GM12878 (cell line): ENCODE measurements around the gene CUL5. TPM values are rescaled to one million over a fixed set of nuclear protein-coding genes. Genes with fewer than 3 reads are reported as not detected.

ENCODE experiments used
- ATAC-seq: fragments of 200-7000 bp; cut with Tn5 transposase; 3 replicates; pipeline ENCODE4 v1.9.1; 2020; ENCODE audit warnings: mild to moderate bottlenecking, moderate library complexity
- BruUV-seq: library from RNA; stranded (reverse); fragments of 400-500 nt; replicated peaks from 2 replicates; lab custom pipeline; 2021; lab: Mats Ljungman, UMichigan
- CTCF ChIA-PET: fragments of 300-600 bp; sonication (Branson Sonifier 250); formaldehyde crosslinking; extraction: SDS; loops from one replicate; lab custom pipeline; 2021; ENCODE audit warnings: inconsistent platforms; lab: Yijun Ruan, JAX
- POLR2A ChIA-PET: fragments of 350-600 bp; formaldehyde crosslinking; extraction: SDS; loops from one replicate; lab custom pipeline; 2021; ENCODE audit warnings: inconsistent platforms; lab: Charles Lee
- RAD21 ChIA-PET: fragments of 300-600 bp; sonication (Branson Sonifier 250); formaldehyde crosslinking; loops from one replicate; lab custom pipeline; 2023; ENCODE audit warnings: antibody characterized with exemption; ENCODE audit not compliant: unreplicated experiment; lab: Charles Lee
- SMC1A ChIA-PET: fragments of 300-600 bp; sonication (Branson Sonifier 250); formaldehyde crosslinking; loops from one replicate; lab custom pipeline; 2023; ENCODE audit not compliant: unreplicated experiment, uncharacterized antibody; lab: Charles Lee
- DNase-seq: peaks from one replicate; pipeline ENCODE4 v3.0.0-alpha.2; 2011; ENCODE audit warnings: low read depth, low spot score
- FAIRE-seq: peaks from 3 replicates; lab custom pipeline; 2011; peaks lifted over from hg19 to GRCh38; lab: Jason Lieb, UNC
- H2AFZ ChIP-seq: 2 replicates; pipeline ENCODE4 v1.6.0; 2011; ENCODE audit warnings: low read depth, low read length, control low read depth; ENCODE audit not compliant: control insufficient read depth
- H3K27ac ChIP-seq: 2 replicates; pipeline ENCODE4 v1.5.1; 2011; ENCODE audit warnings: control low read depth; ENCODE audit not compliant: control insufficient read depth, insufficient read depth
- H3K27me3 ChIP-seq, 2 experiments: replicated peaks in 1 of 2; 2 replicates each; pipeline versions ENCODE4 v1.6.0 to v1.6.1; 2011; ENCODE audit warnings: low read length in 1 of 2; ENCODE audit not compliant: control insufficient read depth in 2 of 2, insufficient read depth in 2 of 2
- H3K36me3 ChIP-seq, 2 experiments: 2 replicates each; pipeline ENCODE4 v1.5.1; 2011; ENCODE audit warnings: low read length in 1 of 2; ENCODE audit not compliant: control insufficient read depth in 2 of 2, insufficient read depth in 2 of 2
- H3K4me1 ChIP-seq: 2 replicates; pipeline ENCODE4 v1.6.1; 2011; ENCODE audit warnings: mild to moderate bottlenecking, low read length, moderate library complexity, mixed read lengths; ENCODE audit not compliant: control insufficient read depth, insufficient read depth
- H3K4me2 ChIP-seq: 2 replicates; pipeline ENCODE4 v1.6.0; 2011; ENCODE audit warnings: control low read depth; ENCODE audit not compliant: control insufficient read depth, insufficient read depth
- H3K4me3 ChIP-seq: fragments of 200-600 bp; sonication (generic); 2 replicates; pipeline ENCODE4 v1.5.1; 2016
- H3K79me2 ChIP-seq: 2 replicates; pipeline ENCODE4 v1.6.0; 2011; ENCODE audit warnings: low read length; ENCODE audit not compliant: control insufficient read depth, insufficient read depth
- H3K9ac ChIP-seq: 2 replicates; pipeline ENCODE4 v1.8.0; 2011; ENCODE audit warnings: low read length, control low read depth, mixed read lengths; ENCODE audit not compliant: control insufficient read depth, insufficient read depth
- H3K9me3 ChIP-seq: replicated peaks from 3 replicates; pipeline ENCODE4 v1.5.1; 2011; ENCODE audit warnings: mild to moderate bottlenecking, low read length; ENCODE audit not compliant: control insufficient read depth, insufficient read depth
- H4K20me1 ChIP-seq: 2 replicates; pipeline ENCODE4 v1.6.0; 2011; ENCODE audit not compliant: control insufficient read depth, insufficient read depth
- JUNB ChIP-seq: IDR thresholded peaks from 2 replicates; pipeline ENCODE4 v1.6.1; 2016; ENCODE audit warnings: antibody characterized with exemption, mild to moderate bottlenecking
- SUZ12 ChIP-seq: fragments of 200-600 bp; sonication (generic); IDR thresholded peaks from one replicate; pipeline ENCODE4 v1.6.1; 2018; ENCODE audit warnings: antibody characterized with exemption, mild to moderate bottlenecking; ENCODE audit not compliant: unreplicated experiment
- WGBS: methylation state at CpG from one replicate; pipeline ENCODE4 v1.1.6; 2016; ENCODE audit warnings: low lambda C conversion rate; ENCODE audit not compliant: insufficient replicate concordance, insufficient coverage; ENCODE audit errors: missing lambda C conversion rate; 5-methylcytosine and 5-hydroxymethylcytosine counted together
- in situ Hi-C: fragments of 300-500 bp; cut with MboI; formaldehyde crosslinking; loops from 9 replicates; pipeline ENCODE4 v1.14.3; 2018; ENCODE audit warnings: mixed read lengths
- intact Hi-C: fragments of 100-400 bp; cut with micrococcal nuclease; formaldehyde crosslinking; loops from one replicate; pipeline ENCODE4 v1.14.2; 2022; ENCODE audit not compliant: unreplicated experiment
- polyA plus RNA-seq, 11 experiments: library from polyadenylated mRNA; depleted of rRNA in 4 of 11; unstranded in 6 of 11; stranded (reverse) in 5 of 11; fragments of >200 nt; fragmentation: Nextera tagmentation in 4 of 11; fragmentation: Illumina TruSeq in 1 of 11; extraction: Ambion mirVana in 4 of 11; extraction: Trizol in 1 of 11; gene quantifications; 1 replicate in 1 of 11; 2 replicates in 10 of 11; pipeline versions ENCODE4 v1.2.1 to v1.2.3, GENCODE V29; 2011 to 2016; ENCODE audit warnings: inconsistent platforms in 2 of 11, missing spikeins in 2 of 11, low read depth in 1 of 11
- total RNA-seq, 4 experiments: library from RNA; depleted of rRNA in 3 of 4; stranded (reverse); fragments of >200 nt in 3 of 4; fragmentation: Illumina TruSeq in 1 of 4; extraction: Trizol in 1 of 4; gene quantifications; 2 replicates each; pipeline versions ENCODE4 v1.2.1 to v1.2.3, GENCODE V29; 2013 to 2021
- TF ChIP-seq, protein P1 (sequence below): fragments of 450-650 bp; IDR thresholded peaks from 2 replicates; pipeline ENCODE4 v1.6.1; 2016; ENCODE audit warnings: mild to moderate bottlenecking
- TF ChIP-seq, protein P2 (sequence below): fragments of 450-650 bp; IDR thresholded peaks from 2 replicates; pipeline ENCODE4 v1.6.1; 2016; ENCODE audit warnings: mild to moderate bottlenecking, moderate library complexity, borderline replicate concordance

Gene CUL5
- total and polyA plus RNA-seq, 10 of the 15 experiments (the other 5 are each of a cell fraction or from before 2014, with no cell fraction given), result 9.1 to 37.6 (median 18.3) TPM

DNA sequence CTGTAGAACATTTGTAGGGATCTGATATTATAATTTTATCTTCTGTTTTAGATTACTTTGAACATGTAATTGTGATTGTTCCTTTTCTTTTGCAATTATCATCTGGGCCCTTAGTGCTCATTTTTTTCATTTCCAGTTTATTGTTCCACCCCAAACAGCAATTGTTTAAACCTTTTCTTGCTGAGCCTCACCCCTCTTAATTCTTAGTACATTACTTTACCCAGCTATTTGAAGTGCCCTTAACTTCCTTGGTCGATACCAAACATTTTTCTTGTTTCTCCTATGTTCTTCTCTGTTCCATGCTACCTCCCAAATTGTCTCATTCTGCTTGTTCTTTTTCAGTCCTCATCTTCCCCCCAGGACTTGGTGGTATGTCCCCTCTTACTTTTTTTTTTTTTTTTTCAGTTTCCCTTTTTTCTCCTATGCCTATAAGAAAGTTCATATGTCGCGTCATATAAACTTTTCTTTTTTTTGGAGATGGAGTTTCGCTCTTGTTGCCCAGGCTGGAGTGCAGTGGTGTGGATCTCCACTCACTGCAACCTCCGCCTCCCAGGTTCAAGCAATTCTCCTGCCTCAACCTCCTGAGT, 3.5 kb downstream of the CUL5 start:
- no peak overlapping the region for H3K27ac ChIP-seq
- peaks cover 86% of the 10 kb centered on the region for H3K79me2 ChIP-seq
- ATAC-seq, result no peak
- no peak overlapping the region for H2AFZ ChIP-seq
- POLR2A ChIA-PET, result interaction anchor here (1.1 kb wide), 1 partner anchor 113 kb away, joined by 3 read pairs; no protein-coding TSS in a partner anchor
- no peak overlapping the region for H3K9ac ChIP-seq
- no peaks in the 10 kb centered on the region; a peak in 3 of 4 replicates for H3K36me3 ChIP-seq
- peak overlapping the region; percentile 49 for H3K4me3 ChIP-seq
- SMC1A ChIA-PET, result interaction anchor here (0.7 to 2.1 kb wide), 5 partner anchors 9 to 112 kb away, joined by 3 to 11 read pairs (median 6); no protein-coding TSS in a partner anchor
- TF ChIP-seq SUZ12, result no peak
- no peak for TF ChIP-seq JUNB
- TF ChIP-seq, protein P1, sequence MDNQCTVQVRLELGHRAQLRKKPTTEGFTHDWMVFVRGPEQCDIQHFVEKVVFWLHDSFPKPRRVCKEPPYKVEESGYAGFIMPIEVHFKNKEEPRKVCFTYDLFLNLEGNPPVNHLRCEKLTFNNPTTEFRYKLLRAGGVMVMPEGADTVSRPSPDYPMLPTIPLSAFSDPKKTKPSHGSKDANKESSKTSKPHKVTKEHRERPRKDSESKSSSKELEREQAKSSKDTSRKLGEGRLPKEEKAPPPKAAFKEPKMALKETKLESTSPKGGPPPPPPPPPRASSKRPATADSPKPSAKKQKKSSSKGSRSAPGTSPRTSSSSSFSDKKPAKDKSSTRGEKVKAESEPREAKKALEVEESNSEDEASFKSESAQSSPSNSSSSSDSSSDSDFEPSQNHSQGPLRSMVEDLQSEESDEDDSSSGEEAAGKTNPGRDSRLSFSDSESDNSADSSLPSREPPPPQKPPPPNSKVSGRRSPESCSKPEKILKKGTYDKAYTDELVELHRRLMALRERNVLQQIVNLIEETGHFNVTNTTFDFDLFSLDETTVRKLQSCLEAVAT, result peak; percentile 66; the same call in 1 of the 2 replicates
- TF ChIP-seq, protein P2, sequence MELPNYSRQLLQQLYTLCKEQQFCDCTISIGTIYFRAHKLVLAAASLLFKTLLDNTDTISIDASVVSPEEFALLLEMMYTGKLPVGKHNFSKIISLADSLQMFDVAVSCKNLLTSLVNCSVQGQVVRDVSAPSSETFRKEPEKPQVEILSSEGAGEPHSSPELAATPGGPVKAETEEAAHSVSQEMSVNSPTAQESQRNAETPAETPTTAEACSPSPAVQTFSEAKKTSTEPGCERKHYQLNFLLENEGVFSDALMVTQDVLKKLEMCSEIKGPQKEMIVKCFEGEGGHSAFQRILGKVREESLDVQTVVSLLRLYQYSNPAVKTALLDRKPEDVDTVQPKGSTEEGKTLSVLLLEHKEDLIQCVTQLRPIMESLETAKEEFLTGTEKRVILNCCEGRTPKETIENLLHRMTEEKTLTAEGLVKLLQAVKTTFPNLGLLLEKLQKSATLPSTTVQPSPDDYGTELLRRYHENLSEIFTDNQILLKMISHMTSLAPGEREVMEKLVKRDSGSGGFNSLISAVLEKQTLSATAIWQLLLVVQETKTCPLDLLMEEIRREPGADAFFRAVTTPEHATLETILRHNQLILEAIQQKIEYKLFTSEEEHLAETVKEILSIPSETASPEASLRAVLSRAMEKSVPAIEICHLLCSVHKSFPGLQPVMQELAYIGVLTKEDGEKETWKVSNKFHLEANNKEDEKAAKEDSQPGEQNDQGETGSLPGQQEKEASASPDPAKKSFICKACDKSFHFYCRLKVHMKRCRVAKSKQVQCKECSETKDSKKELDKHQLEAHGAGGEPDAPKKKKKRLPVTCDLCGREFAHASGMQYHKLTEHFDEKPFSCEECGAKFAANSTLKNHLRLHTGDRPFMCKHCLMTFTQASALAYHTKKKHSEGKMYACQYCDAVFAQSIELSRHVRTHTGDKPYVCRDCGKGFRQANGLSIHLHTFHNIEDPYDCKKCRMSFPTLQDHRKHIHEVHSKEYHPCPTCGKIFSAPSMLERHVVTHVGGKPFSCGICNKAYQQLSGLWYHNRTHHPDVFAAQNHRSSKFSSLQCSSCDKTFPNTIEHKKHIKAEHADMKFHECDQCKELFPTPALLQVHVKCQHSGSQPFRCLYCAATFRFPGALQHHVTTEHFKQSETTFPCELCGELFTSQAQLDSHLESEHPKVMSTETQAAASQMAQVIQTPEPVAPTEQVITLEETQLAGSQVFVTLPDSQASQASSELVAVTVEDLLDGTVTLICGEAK, result 0 out of 2 replicates have a peak, but pooled peaks have one; percentile 23
- TF ChIP-seq, all 136 proteins: peak for 2
- intact Hi-C loops (loop anchor here (10.0 kb wide), 1 partner anchor 653 kb away; the partner anchor contains the start of gene DDX10), in situ Hi-C loops (no loop called here)
- RAD21 ChIA-PET, result interaction anchor here (1.8 to 3.8 kb wide), 2 partner anchors 12 to 13 kb away, joined by 7 to 15 read pairs; no protein-coding TSS in a partner anchor
- no peaks in the 10 kb centered on the region for H3K4me1 ChIP-seq
- no peaks in the 10 kb centered on the region for H4K20me1 ChIP-seq
- no TSS peak for BruUV-seq
- H3K27me3 ChIP-seq, result no peaks in the 10 kb centered on the region
- 96% methylated on average over 3 of the region's 5 CpGs for WGBS
- FAIRE-seq (no peak), DNase-seq (no peak)
- H3K9me3 ChIP-seq, result no peaks in the 10 kb centered on the region
- CTCF ChIA-PET, result interaction anchor here (1.3 to 1.7 kb wide), 2 partner anchors 9 to 12 kb away, joined by 4 to 10 read pairs; no protein-coding TSS in a partner anchor
- H3K4me2 ChIP-seq, result peak overlapping the region; percentile 22; the same call in 1 of the 2 replicates
